ENCODE data around the gene MUS81. TPM values are rescaled to one million over a fixed set of nuclear protein-coding genes. Genes with fewer than 3 reads are reported as not detected.
A peak's percentile ranks its signal among the peaks of the same experiment; 100 is the strongest.

The MUS81 gene
- total and polyA plus RNA-seq, 2 of the 13 experiments (the other 11 are each of a cell fraction or from before 2014, with no cell fraction given): 25.6 to 30.2 TPM

DNA sequence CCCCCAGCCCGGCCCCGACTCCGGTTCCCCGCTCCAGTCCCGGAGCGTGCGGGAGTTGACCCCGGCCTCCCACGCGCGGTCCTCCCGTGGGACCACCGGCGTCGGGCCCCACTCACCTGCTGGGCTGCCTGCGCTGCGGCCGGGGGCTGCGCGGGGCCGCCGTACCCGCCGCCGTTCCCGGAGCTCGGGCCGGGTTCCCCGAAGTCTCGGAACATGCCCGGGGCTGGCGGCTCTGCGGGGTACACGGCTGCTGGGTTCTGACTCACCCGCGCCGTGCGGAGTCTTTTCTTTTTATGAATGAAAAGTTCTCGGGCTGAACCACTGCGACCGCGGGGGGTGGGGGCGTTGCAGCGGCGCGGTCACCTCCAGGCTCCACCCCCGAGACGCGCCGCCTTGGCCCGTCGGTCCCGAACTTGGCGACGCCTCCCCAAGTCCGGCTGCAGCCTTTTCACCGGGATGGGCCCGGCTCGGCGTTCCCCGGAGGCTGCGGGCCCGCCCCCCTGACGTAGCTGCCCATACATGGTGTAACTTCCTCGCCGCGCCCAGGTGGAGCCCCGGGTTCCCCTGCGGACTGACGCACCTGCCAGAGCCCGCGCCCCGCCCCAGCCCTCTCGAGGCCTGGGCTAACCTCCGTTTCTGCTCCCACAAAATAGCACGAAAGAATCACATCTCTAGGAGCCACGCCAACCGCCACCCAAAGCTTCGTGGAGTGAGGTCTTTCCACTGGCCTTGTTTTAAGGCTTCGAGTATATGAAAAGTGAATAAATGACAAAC, 40.1 kb downstream of the MUS81 start, which contains the start of gene FOSL1 (continued):
- TF ChIP-seq, protein P1, sequence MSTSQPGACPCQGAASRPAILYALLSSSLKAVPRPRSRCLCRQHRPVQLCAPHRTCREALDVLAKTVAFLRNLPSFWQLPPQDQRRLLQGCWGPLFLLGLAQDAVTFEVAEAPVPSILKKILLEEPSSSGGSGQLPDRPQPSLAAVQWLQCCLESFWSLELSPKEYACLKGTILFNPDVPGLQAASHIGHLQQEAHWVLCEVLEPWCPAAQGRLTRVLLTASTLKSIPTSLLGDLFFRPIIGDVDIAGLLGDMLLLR (CRISPR knock-in tag; IDR thresholded peaks at IDR 0.05): no peak
- no peak; the same call in 1 of the 2 replicates for TF ChIP-seq MYC (CRISPR knock-in tag; IDR thresholded peaks at IDR 0.05; ENCODE audit: borderline replicate concordance)
- no peak; the same call in 1 of the 2 replicates for TF ChIP-seq RERE (CRISPR knock-in tag; IDR thresholded peaks at IDR 0.05; ENCODE audit: low read depth)
- TF ChIP-seq ZBTB20 (CRISPR knock-in tag; IDR thresholded peaks at IDR 0.05; ENCODE audit: borderline replicate concordance, low read depth): no peak
- TF ChIP-seq MEF2D (CRISPR knock-in tag; IDR thresholded peaks at IDR 0.05): no peak
- no peak for TF ChIP-seq PTBP1 (IDR thresholded peaks at IDR 0.05; ENCODE audit: low read depth, low read length, poor library complexity, severe bottlenecking)
- no peak for TF ChIP-seq EP300 (IDR thresholded peaks at IDR 0.05; ENCODE audit: low read depth in 2 of 2, low read length in 2 of 2)
- no peak for TF ChIP-seq EP300 (CRISPR knock-in tag; IDR thresholded peaks at IDR 0.05; ENCODE audit: borderline replicate concordance)
- no peak for TF ChIP-seq ZNF414 (CRISPR knock-in tag; IDR thresholded peaks at IDR 0.05)
- no peak for TF ChIP-seq RFX3 (CRISPR knock-in tag; IDR thresholded peaks at IDR 0.05)
- peak; percentile 58 for TF ChIP-seq ERF (CRISPR knock-in tag; IDR thresholded peaks at IDR 0.05)
- TF ChIP-seq PITX1 (CRISPR knock-in tag; IDR thresholded peaks at IDR 0.05): no peak
- TF ChIP-seq GRHL1 (CRISPR knock-in tag; conservative IDR thresholded peaks at IDR 0.05): no peak
- TF ChIP-seq CEBPB (IDR thresholded peaks at IDR 0.05; ENCODE audit: borderline replicate concordance, low read depth, low read length): no peak
- TF ChIP-seq SP4 (CRISPR knock-in tag; IDR thresholded peaks at IDR 0.05): peak; percentile 88
- TF ChIP-seq KLF15 (CRISPR knock-in tag; IDR thresholded peaks at IDR 0.05; ENCODE audit: borderline replicate concordance): no peak
- TF ChIP-seq HNF4A (CRISPR knock-in tag; IDR thresholded peaks at IDR 0.05): no peak
- TF ChIP-seq MAF1 (CRISPR knock-in tag; IDR thresholded peaks at IDR 0.05; ENCODE audit: borderline replicate concordance): no peak
- TF ChIP-seq, protein P2, sequence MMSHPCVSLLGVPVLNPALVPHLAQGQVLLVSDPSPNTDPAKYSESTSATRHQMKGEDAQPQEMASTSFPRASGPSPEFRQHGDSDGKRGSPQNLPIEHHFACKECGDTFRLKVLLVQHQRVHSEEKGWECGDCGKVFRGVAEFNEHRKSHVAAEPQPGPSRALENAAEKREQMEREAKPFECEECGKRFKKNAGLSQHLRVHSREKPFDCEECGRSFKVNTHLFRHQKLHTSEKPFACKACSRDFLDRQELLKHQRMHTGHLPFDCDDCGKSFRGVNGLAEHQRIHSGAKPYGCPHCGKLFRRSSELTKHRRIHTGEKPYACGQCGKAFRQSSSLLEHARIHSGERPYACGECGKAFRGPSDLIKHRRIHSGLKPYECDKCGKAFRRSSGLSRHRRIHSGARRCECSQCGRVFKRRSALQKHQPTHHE (CRISPR knock-in tag; IDR thresholded peaks at IDR 0.05; ENCODE audit: borderline replicate concordance): peak; percentile 78; the same call in 1 of the 2 replicates

Measured in HepG2 (cell line).